HCT116 (cell line): Measurements from ENCODE around the gene CHAF1A. TPM values are rescaled to one million over a fixed set of nuclear protein-coding genes. Genes with fewer than 3 reads are reported as not detected.

Source experiments
- ATAC-seq: fragments of 200-7000 bp; cut with Tn5 transposase; 2 replicates; pipeline ENCODE4 v1.9.1; 2020; ENCODE audit warnings: mild to moderate bottlenecking, moderate library complexity
- BruUV-seq: library from RNA; stranded (reverse); fragments of 400-500 nt; replicated peaks from 2 replicates; lab custom pipeline; 2021; lab: Mats Ljungman, UMichigan
- CTCF ChIA-PET: fragments of 300-600 bp; sonication (Branson Sonifier 250); formaldehyde crosslinking; loops from one replicate; lab custom pipeline; 2021; ENCODE audit warnings: antibody characterized with exemption; lab: Charles Lee
- POLR2A ChIA-PET: fragments of 300-600, 350-600 bp; sonication (Branson Sonifier 250); formaldehyde crosslinking; loops from one replicate; lab custom pipeline; 2021; ENCODE audit warnings: antibody characterized with exemption; lab: Charles Lee
- RAD21 ChIA-PET, 2 experiments: fragments of 300-600 bp; sonication (Branson Sonifier 250); formaldehyde crosslinking; loops; one replicate each; lab custom pipeline; 2023; ENCODE audit warnings: low total read pairs in 2 of 2; ENCODE audit not compliant: uncharacterized antibody in 2 of 2, unreplicated experiment in 2 of 2, low non-redundant PET in 1 of 2; lab: Charles Lee
- DNase-seq: peaks from one replicate; pipeline ENCODE4 v3.0.0-alpha.2; 2010; ENCODE audit warnings: low read depth, low spot score
- H2AFZ ChIP-seq: fragments of 200-600 bp; shearing (Covaris generic), sonication (generic); 2 replicates; pipeline ENCODE4 v1.6.1; 2017; ENCODE audit warnings: low read depth, mixed run types, mixed read lengths, antibody characterized with exemption, low read length; ENCODE audit not compliant: poor library complexity, severe bottlenecking
- H3K27ac ChIP-seq: 2 replicates; pipeline ENCODE4 v1.5.1; 2012; ENCODE audit warnings: low read depth, low read length
- H3K27me3 ChIP-seq: fragments of 200-600 bp; sonication (generic); 2 replicates; pipeline ENCODE4 v1.6.1; 2016; ENCODE audit warnings: mixed run types, low read length, mixed read lengths; ENCODE audit not compliant: insufficient read depth
- H3K36me3 ChIP-seq, 2 experiments: fragments of 200-500 bp in 1 of 2; fragments of 200-600 bp in 1 of 2; sonication (Bioruptor generic) in 1 of 2; sonication (generic) in 1 of 2; 2 replicates each; pipeline versions ENCODE4 v1.5.1 to v1.6.1; 2014 to 2016; ENCODE audit warnings: low read length in 2 of 2, inconsistent platforms in 1 of 2, mixed read lengths in 1 of 2, mixed run types in 1 of 2; ENCODE audit not compliant: insufficient read depth in 2 of 2, control insufficient read depth in 1 of 2
- H3K4me1 ChIP-seq, 2 experiments: fragments of 200-600 bp in 1 of 2; sonication (generic) in 1 of 2; 2 replicates each; pipeline versions ENCODE4 v1.5.1 to v1.6.1; 2012 to 2017; ENCODE audit warnings: low read length in 2 of 2, inconsistent platforms in 1 of 2, mild to moderate bottlenecking in 1 of 2, mixed read lengths in 1 of 2, mixed run types in 1 of 2, moderate library complexity in 1 of 2; ENCODE audit not compliant: insufficient read depth in 2 of 2, control insufficient read depth in 1 of 2
- H3K4me2 ChIP-seq: fragments of 200-600 bp; sonication (generic); 2 replicates; pipeline ENCODE4 v1.6.1; 2017; ENCODE audit warnings: mixed run types, low read length, mixed read lengths
- H3K4me3 ChIP-seq, 2 experiments: fragments of 200-600 bp in 1 of 2; sonication (generic) in 1 of 2; replicated peaks in 1 of 2; 2 replicates each; pipeline ENCODE4 v1.5.1; 2011 to 2016; ENCODE audit warnings: low read length in 2 of 2, control low read depth in 1 of 2, low read depth in 1 of 2, mild to moderate bottlenecking in 1 of 2, mixed read lengths in 1 of 2, mixed run types in 1 of 2
- H3K79me2 ChIP-seq: fragments of 200-600 bp; sonication (generic); 2 replicates; pipeline ENCODE4 v1.6.1; 2017; ENCODE audit warnings: mild to moderate bottlenecking, mixed run types, low read length, moderate library complexity, mixed read lengths; ENCODE audit not compliant: insufficient read depth
- H3K9ac ChIP-seq: fragments of 200-600 bp; sonication (generic); 2 replicates; pipeline ENCODE4 v1.6.1; 2016; ENCODE audit warnings: low read length, mixed read lengths
- H3K9me2 ChIP-seq: fragments of 200-600 bp; sonication (generic), shearing (Covaris generic); 2 replicates; pipeline ENCODE4 v1.6.1; 2017; ENCODE audit warnings: mixed run types, mild to moderate bottlenecking, moderate library complexity; ENCODE audit not compliant: insufficient read depth
- H3K9me3 ChIP-seq, 2 experiments: fragments of 200-500 bp in 1 of 2; fragments of 200-600 bp in 1 of 2; sonication (Bioruptor generic) in 1 of 2; sonication (generic) in 1 of 2; 2 replicates each; pipeline ENCODE4 v1.6.1; 2014 to 2017; ENCODE audit warnings: low read length in 2 of 2, mixed read lengths in 2 of 2, inconsistent platforms in 1 of 2, low read depth in 1 of 2, mild to moderate bottlenecking in 1 of 2, mixed run types in 1 of 2, moderate library complexity in 1 of 2; ENCODE audit not compliant: control insufficient read depth in 1 of 2, insufficient read depth in 1 of 2
- H4K20me1 ChIP-seq: fragments of 200-600 bp; sonication (generic), shearing (Covaris generic); 2 replicates; pipeline ENCODE4 v1.6.1; 2017; ENCODE audit warnings: mixed run types, mild to moderate bottlenecking, moderate library complexity; ENCODE audit not compliant: insufficient read depth
- CEBPB ChIP-seq: IDR thresholded peaks from 2 replicates; pipeline ENCODE4 v1.6.1; 2012; ENCODE audit warnings: low read depth
- EGR1 ChIP-seq: IDR thresholded peaks from 2 replicates; pipeline ENCODE4 v1.6.1; 2012; ENCODE audit warnings: low read depth
- EZH2phosphoT487 ChIP-seq: fragments of 200-600 bp; IDR thresholded peaks from 2 replicates; pipeline ENCODE4 v1.6.1; 2018; ENCODE audit warnings: antibody characterized with exemption, borderline replicate concordance
- FOSL1 ChIP-seq: IDR thresholded peaks from 2 replicates; pipeline ENCODE4 v1.6.1; 2012; ENCODE audit warnings: low read depth
- JUND ChIP-seq: IDR thresholded peaks from 2 replicates; pipeline ENCODE4 v1.6.1; 2012
- POLR2AphosphoS5 ChIP-seq: IDR thresholded peaks from 2 replicates; pipeline ENCODE4 v1.6.1; 2011; ENCODE audit warnings: mild to moderate bottlenecking, low read depth, low read length, moderate library complexity
- RAD21 ChIP-seq: IDR thresholded peaks from 2 replicates; pipeline ENCODE4 v1.6.1; 2012; ENCODE audit warnings: low read depth, mild to moderate bottlenecking
- YY1 ChIP-seq: IDR thresholded peaks from 2 replicates; pipeline ENCODE4 v1.6.1; 2011; ENCODE audit warnings: low read length, low read depth, moderate library complexity, mild to moderate bottlenecking; ENCODE audit not compliant: insufficient replicate concordance; ENCODE audit errors: extremely low read depth
- ZNF274 ChIP-seq: fragments of 200-500 bp; sonication (Bioruptor generic); IDR thresholded peaks from 2 replicates; pipeline ENCODE4 v1.6.1; 2014; ENCODE audit warnings: mild to moderate bottlenecking, low read depth, low read length, inconsistent platforms
- intact Hi-C: fragments of 100-400 bp; cut with micrococcal nuclease; formaldehyde crosslinking; loops from 2 replicates; pipeline ENCODE4 v1.10.0; 2022
- total RNA-seq: library from RNA; stranded (reverse); gene quantifications from one replicate; pipeline ENCODE4 v1.2.1, GENCODE V29; 2021; ENCODE audit not compliant: unreplicated experiment
- TF ChIP-seq, protein P1 (sequence below): IDR thresholded peaks from 2 replicates; pipeline ENCODE4 v1.6.1; 2011; ENCODE audit warnings: mild to moderate bottlenecking, low read length, moderate library complexity; ENCODE audit not compliant: insufficient replicate concordance; ENCODE audit errors: extremely low read depth
- TF ChIP-seq, protein P2 (sequence below): IDR thresholded peaks from 2 replicates; pipeline ENCODE4 v1.6.1; 2012

CHAF1A gene
- total RNA-seq, 1 experiment from 2014 or later: 69.9 TPM

DNA sequence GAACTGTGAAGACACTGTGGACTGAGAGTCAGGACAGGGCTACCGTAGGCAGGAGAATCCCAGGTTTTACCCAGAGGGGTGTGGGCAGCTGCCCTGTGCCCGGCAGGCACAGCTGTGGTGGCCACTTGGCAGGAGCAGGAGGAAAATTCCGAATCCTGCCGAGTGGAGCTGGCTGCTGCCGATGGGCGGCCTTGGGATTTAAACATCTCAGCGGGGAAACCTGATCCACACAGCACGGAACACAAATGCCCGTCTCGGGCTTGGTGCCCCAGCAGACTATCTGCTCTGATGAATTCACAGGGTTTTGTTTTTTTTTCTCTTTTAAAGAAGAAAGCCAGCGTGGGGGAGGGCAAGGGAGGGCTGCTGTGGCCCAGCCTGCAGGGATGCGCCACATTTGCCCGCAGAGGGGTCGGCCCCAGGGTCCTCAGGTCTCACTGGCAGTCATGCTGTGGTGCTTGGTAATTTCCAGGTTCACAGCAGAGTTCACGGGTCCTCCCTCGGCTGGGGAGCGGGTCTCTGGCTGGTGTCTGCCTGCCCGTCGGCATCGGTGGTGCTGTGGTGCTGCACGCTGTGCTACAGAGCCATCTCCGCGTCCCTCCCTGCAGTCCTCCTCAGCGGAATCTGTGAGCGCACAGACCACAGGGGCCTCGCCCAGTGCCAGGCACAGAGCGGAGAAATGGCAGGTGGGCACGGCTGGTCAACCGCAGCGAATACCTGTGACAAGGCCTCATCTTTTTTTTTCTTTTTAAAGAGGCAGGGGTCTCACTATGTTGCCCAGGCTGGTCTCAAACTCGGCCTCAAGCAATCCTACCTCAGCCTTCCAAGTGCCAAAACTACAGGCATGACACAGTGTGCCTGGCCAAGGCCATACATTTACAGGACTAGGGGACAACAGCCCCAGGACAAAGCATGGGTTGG lies 30.9 kb upstream of the CHAF1A start:
- ChIA-PET POLR2A (no interaction called here), RAD21 (no interaction called here), CTCF (no interaction called here)
- Histone ChIP-seq H4K20me1 (no peaks in the 10 kb centered on the region; the same call in 1 of the 2 replicates), H3K27ac (no peak overlapping the region; the same call in 1 of the 2 replicates), H3K4me1 (peaks cover 32 to 58% of the 10 kb centered on the region in 2 experiments), H3K9ac (no peak overlapping the region), H3K9me2 (no peaks in the 10 kb centered on the region), H3K27me3 (no peaks in the 10 kb centered on the region), H2AFZ (no peak overlapping the region), H3K9me3 (no peaks in the 10 kb centered on the region), H3K79me2 (peaks cover 92% of the 10 kb centered on the region), H3K36me3 (no peaks in the 10 kb centered on the region), H3K4me2 (no peak overlapping the region), H3K4me3 (no peak overlapping the region)
- ATAC-seq: no peak
- no peak for TF ChIP-seq EZH2phosphoT487
- no peak for TF ChIP-seq EGR1
- TF ChIP-seq, protein P1, sequence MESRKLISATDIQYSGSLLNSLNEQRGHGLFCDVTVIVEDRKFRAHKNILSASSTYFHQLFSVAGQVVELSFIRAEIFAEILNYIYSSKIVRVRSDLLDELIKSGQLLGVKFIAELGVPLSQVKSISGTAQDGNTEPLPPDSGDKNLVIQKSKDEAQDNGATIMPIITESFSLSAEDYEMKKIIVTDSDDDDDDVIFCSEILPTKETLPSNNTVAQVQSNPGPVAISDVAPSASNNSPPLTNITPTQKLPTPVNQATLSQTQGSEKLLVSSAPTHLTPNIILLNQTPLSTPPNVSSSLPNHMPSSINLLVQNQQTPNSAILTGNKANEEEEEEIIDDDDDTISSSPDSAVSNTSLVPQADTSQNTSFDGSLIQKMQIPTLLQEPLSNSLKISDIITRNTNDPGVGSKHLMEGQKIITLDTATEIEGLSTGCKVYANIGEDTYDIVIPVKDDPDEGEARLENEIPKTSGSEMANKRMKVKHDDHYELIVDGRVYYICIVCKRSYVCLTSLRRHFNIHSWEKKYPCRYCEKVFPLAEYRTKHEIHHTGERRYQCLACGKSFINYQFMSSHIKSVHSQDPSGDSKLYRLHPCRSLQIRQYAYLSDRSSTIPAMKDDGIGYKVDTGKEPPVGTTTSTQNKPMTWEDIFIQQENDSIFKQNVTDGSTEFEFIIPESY: no peak
- no peak for TF ChIP-seq POLR2AphosphoS5
- no peak for TF ChIP-seq FOSL1
- no peak for TF ChIP-seq ZNF274
- TF ChIP-seq, protein P2, sequence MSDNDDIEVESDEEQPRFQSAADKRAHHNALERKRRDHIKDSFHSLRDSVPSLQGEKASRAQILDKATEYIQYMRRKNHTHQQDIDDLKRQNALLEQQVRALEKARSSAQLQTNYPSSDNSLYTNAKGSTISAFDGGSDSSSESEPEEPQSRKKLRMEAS: no peak
- TF ChIP-seq JUND: no peak
- no peak for TF ChIP-seq RAD21
- no peak for TF ChIP-seq YY1
- TF ChIP-seq CEBPB: no peak
- DNase-seq: no peak
- intact Hi-C loops: no loop called here
- no TSS peak for BruUV-seq
